ENCODE results near the gene FAAP100.
"Not testable (repeated sequence)": the region's sequence is repeated elsewhere in the genome, so short reads cannot be mapped to it uniquely, and the experiment has no call there.

- not testable (repeated sequence) for TF ChIP-seq EP300, CTCF (IDR thresholded peaks at IDR 0.05)
Measured at GRCh38 chr17:81584771-81585170, 32.6 kb upstream of the FAAP100 start.

All from upper lobe of left lung (tissue), 4 donors.